OCI-LY1 (cell line): ENCODE data around the gene PHOSPHO1.

Source experiments
- H2AFZ ChIP-seq: fragments of 200-600 bp; sonication (generic), shearing (Covaris generic); 2 replicates; pipeline ENCODE4 v1.6.0; 2014; ENCODE audit warnings: antibody characterized with exemption, mild to moderate bottlenecking, low read length
- H3F3A ChIP-seq: fragments of 200-600 bp; sonication (generic), shearing (Covaris generic); 2 replicates; pipeline ENCODE4 v1.6.0; 2014; ENCODE audit warnings: mild to moderate bottlenecking, antibody characterized with exemption, low read length, moderate library complexity; ENCODE audit not compliant: insufficient read depth
- H3K27ac ChIP-seq: fragments of 200-600 bp; sonication (generic); 2 replicates; pipeline ENCODE4 v1.5.1; 2014; ENCODE audit warnings: low read length, mixed run types, mild to moderate bottlenecking, low read depth; ENCODE audit not compliant: poor library complexity, severe bottlenecking
- H3K27me3 ChIP-seq: fragments of 200-600 bp; sonication (generic); 2 replicates; pipeline ENCODE4 v1.6.0; 2014; ENCODE audit warnings: antibody characterized with exemption, mild to moderate bottlenecking, low read length, moderate library complexity; ENCODE audit not compliant: insufficient read depth
- H3K36me3 ChIP-seq: fragments of 200-600 bp; sonication (generic); 2 replicates; pipeline ENCODE4 v1.6.1; 2014; ENCODE audit warnings: mild to moderate bottlenecking, antibody characterized with exemption, low read length, moderate library complexity, mixed read lengths; ENCODE audit not compliant: insufficient read depth
- H3K4me1 ChIP-seq: fragments of 200-600 bp; sonication (generic); 2 replicates; pipeline ENCODE4 v1.5.1; 2014; ENCODE audit warnings: mild to moderate bottlenecking, low read length, moderate library complexity; ENCODE audit not compliant: insufficient read depth, severe bottlenecking
- H3K4me2 ChIP-seq: fragments of 200-600 bp; sonication (generic), shearing (Covaris generic); 2 replicates; pipeline ENCODE4 v1.6.1; 2014; ENCODE audit warnings: low read length
- H3K4me3 ChIP-seq: fragments of 200-600 bp; sonication (generic); 2 replicates; pipeline ENCODE4 v1.5.1; 2014; ENCODE audit warnings: low read length, low read depth, mild to moderate bottlenecking, mixed read lengths; ENCODE audit not compliant: poor library complexity, severe bottlenecking
- H3K79me2 ChIP-seq: fragments of 200-600 bp; shearing (Covaris generic); 2 replicates; pipeline ENCODE4 v1.6.1; 2016; ENCODE audit warnings: mixed run types, low read length, mixed read lengths; ENCODE audit not compliant: insufficient read depth
- H3K9ac ChIP-seq: fragments of 200-600 bp; sonication (generic), shearing (Covaris generic); 2 replicates; pipeline ENCODE4 v1.6.1; 2014; ENCODE audit warnings: mild to moderate bottlenecking, low read length, mixed read lengths
- H3K9me2 ChIP-seq: fragments of 200-600 bp; sonication (generic), shearing (Covaris generic); 2 replicates; pipeline ENCODE4 v1.6.1; 2014; ENCODE audit warnings: low read depth, mild to moderate bottlenecking, low read length, mixed read lengths
- H3K9me3 ChIP-seq: fragments of 200-600 bp; shearing (Covaris generic); 2 replicates; pipeline ENCODE4 v1.6.1; 2014; ENCODE audit warnings: low read length, mixed read lengths
- H4K20me1 ChIP-seq: fragments of 200-600 bp; sonication (generic), shearing (Covaris generic); 2 replicates; pipeline ENCODE4 v1.6.0; 2016; ENCODE audit warnings: mild to moderate bottlenecking, low read length; ENCODE audit not compliant: insufficient read depth
- CTCF ChIP-seq: fragments of 200-600 bp; sonication (generic), shearing (Covaris generic); IDR thresholded peaks from 2 replicates; pipeline ENCODE4 v1.5.1; 2017; ENCODE audit warnings: mild to moderate bottlenecking, antibody characterized with exemption, low read length, moderate library complexity, mixed read lengths
- EZH2 ChIP-seq: fragments of 200-600 bp; sonication (generic), shearing (Covaris generic); IDR thresholded peaks from 2 replicates; pipeline ENCODE4 v1.8.0; 2017; ENCODE audit warnings: borderline replicate concordance, mixed run types, mild to moderate bottlenecking, antibody characterized with exemption, low read length, moderate library complexity, mixed read lengths

The PHOSPHO1 gene

DNA sequence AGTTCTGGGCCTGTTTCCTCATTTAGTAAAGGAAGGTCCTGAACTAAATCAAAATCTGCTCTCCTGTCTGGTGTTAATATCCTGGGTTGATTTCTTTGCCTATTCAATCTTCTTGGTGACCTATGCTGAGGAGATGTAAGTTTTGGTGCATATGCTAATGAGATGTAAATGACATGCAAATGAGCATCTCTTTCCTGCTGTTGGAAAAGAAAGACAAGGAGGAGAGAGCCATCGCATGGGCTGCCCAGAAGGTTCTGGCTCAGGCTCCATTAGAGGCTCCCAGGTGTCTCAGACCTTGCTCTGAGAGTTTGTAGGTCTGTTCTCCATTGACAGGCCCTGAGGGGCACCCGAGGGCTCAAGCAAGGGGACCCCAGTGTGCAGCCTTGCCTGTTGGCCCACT lies 16.7 kb downstream of the PHOSPHO1 start:
- Histone ChIP-seq H3K36me3 (peaks cover 29% of the 10 kb centered on the region), H3K9me2 (no peaks in the 10 kb centered on the region), H3K4me3 (peak overlapping the region; percentile 73), H2AFZ (no peak overlapping the region), H3K4me1 (peaks cover 95% of the 10 kb centered on the region), H4K20me1 (no peaks in the 10 kb centered on the region), H3K27ac (peak overlapping the region; percentile 93), H3K4me2 (peak overlapping the region; percentile 94), H3K79me2 (0 out of 2 replicates have a peak, but pooled peaks cover 3% of the 10 kb centered on the region), H3F3A (0 out of 2 replicates have a peak, but pooled peaks cover 6% of the 10 kb centered on the region), H3K9ac (peak overlapping the region; percentile 57), H3K9me3 (no peaks in the 10 kb centered on the region), H3K27me3 (no peaks in the 10 kb centered on the region)
- TF ChIP-seq EZH2 (no peak), CTCF (no peak)

- Histone ChIP-seq H3K9me2 (no peaks in the 10 kb centered on the region), H3K4me3 (peak overlapping the region; percentile 73), H3K79me2 (0 out of 2 replicates have a peak, but pooled peaks cover 3% of the 10 kb centered on the region), H3K27me3 (no peaks in the 10 kb centered on the region), H3K9ac (peak overlapping the region; percentile 81), H3K9me3 (no peaks in the 10 kb centered on the region), H3K27ac (peak overlapping the region; percentile 93), H3K4me2 (peak overlapping the region; percentile 94), H4K20me1 (no peaks in the 10 kb centered on the region), H3K4me1 (peaks cover 91% of the 10 kb centered on the region), H3K36me3 (peaks cover 27% of the 10 kb centered on the region), H3F3A (0 out of 2 replicates have a peak, but pooled peaks cover 6% of the 10 kb centered on the region), H2AFZ (no peak overlapping the region)
- TF ChIP-seq EZH2 (no peak), CTCF (no peak)
Observed at GRCh38 chr17:49213399-49213798, 17.2 kb downstream of the PHOSPHO1 start.

- Histone ChIP-seq H3K4me3 (peak within 1 kb of the TSS; percentile 73), H3K4me1 (peaks cover 62% of the 10 kb centered on the region), H3K27ac (peak within 1 kb of the TSS; percentile 93), H3K4me2 (peak within 1 kb of the TSS; percentile 94), H3K9me3 (no peaks in the 10 kb centered on the region), H3F3A (0 out of 2 replicates have a peak, but pooled peaks cover 6% of the 10 kb centered on the region), H3K36me3 (peaks cover 4% of the 10 kb centered on the region; the same call in 1 of the 2 replicates), H3K9ac (peak within 1 kb of the TSS; percentile 81), H4K20me1 (no peaks in the 10 kb centered on the region), H3K79me2 (0 out of 2 replicates have a peak, but pooled peaks cover 3% of the 10 kb centered on the region), H3K27me3 (no peaks in the 10 kb centered on the region), H3K9me2 (no peaks in the 10 kb centered on the region), H2AFZ (no peak within 1 kb of the TSS)
- TF ChIP-seq CTCF (no peak), EZH2 (no peak)
Observed at GRCh38 chr17:49210158-49211029, 20.2 kb downstream of the PHOSPHO1 start, which contains the start of the genes ABI3 and GNGT2. Gene ABI3, plus strand, starts transcription at chr17:49210707. Its CDS starts 18 bp downstream, at chr17:49210725. Gene GNGT2, minus strand, starts transcription at chr17:49210574. Its CDS starts 3,152 bp downstream, at chr17:49207422.
